GM18858 (cell line): Measurements from ENCODE around the gene TRAPPC6A.

ENCODE experiments used
- ATAC-seq: cut with Tn5 transposase; IDR thresholded peaks from one replicate; pipeline ENCODE4 v1.9.1; 2021; ENCODE audit not compliant: unreplicated experiment

TRAPPC6A gene

GRCh38 chr19:45163751-45164460, 14.1 kb downstream of the TRAPPC6A start:
- no peak for ATAC-seq

GRCh38 chr19:45163156-45163555, 14.9 kb downstream of the TRAPPC6A start:
- no peak for ATAC-seq

GRCh38 chr19:45162608-45163143, 15.4 kb downstream of the TRAPPC6A start:
- no peak for ATAC-seq

GRCh38 chr19:45161738-45162607, 16.1 kb downstream of the TRAPPC6A start:
- no peak for ATAC-seq

GRCh38 chr19:45160870-45161737, 16.9 kb downstream of the TRAPPC6A start, which contains the start of gene NKPD1:
NKPD1 (minus strand) TSS chr19:45160982; CDS start chr19:45160150, 832 bp downstream.
- ATAC-seq, result no peak

- ATAC-seq, result no peak
Measured at GRCh38 chr19:45159971-45160324, 18.1 kb downstream of the TRAPPC6A start.

- ATAC-seq, result no peak
Measured at GRCh38 chr19:45159210-45159970, 18.6 kb downstream of the TRAPPC6A start.

GRCh38 chr19:45158503-45159209, 19.4 kb downstream of the TRAPPC6A start:
- no peak for ATAC-seq

GRCh38 chr19:45156751-45157150, 21.3 kb downstream of the TRAPPC6A start:
- no peak for ATAC-seq

- no peak for ATAC-seq
Measured at GRCh38 chr19:45156011-45156630, 21.9 kb downstream of the TRAPPC6A start.

GRCh38 chr19:45154064-45154827, 23.8 kb downstream of the TRAPPC6A start:
- ATAC-seq, result no peak

GRCh38 chr19:45153339-45154063, 24.5 kb downstream of the TRAPPC6A start:
- ATAC-seq, result no peak

GRCh38 chr19:45152504-45153338, 25.3 kb downstream of the TRAPPC6A start:
- no peak for ATAC-seq

- ATAC-seq, result no peak
Measured at GRCh38 chr19:45151821-45152503, 26.1 kb downstream of the TRAPPC6A start.

GRCh38 chr19:45151320-45151719, 26.7 kb downstream of the TRAPPC6A start:
- ATAC-seq, result no peak

- no peak for ATAC-seq
Measured at GRCh38 chr19:45150751-45151281, 27.2 kb downstream of the TRAPPC6A start.
